ENCODE measurements around the gene NEGR1. TPM values are rescaled to one million over a fixed set of nuclear protein-coding genes. Genes with fewer than 3 reads are reported as not detected.

NEGR1 gene
- total RNA-seq, 4 donors from 2014 or later, result 4.1 to 12.4 (median 10.2) TPM

DNA sequence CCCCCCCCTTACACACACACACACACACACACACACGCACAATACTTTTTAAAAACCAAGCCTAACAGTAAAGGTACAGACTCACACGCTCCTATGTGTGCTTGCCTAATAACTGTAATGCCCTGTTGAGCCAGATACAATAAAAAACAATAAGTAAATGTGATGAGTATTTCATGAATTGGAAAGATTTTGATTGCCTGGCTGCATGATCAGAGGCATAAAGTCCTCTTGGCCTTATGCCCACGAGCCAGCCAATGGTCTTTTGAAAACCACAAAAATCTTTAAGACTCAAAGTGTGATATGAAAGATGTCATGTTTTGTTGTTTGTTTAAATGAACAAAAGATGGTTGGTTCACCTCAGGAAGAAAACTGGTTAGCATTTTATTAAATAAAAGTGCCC, 759.6 kb downstream of the NEGR1 start:
- intact Hi-C loops (cut with DNase I), result no loop called here
- Histone ChIP-seq H3K27me3 (no peaks in the 10 kb centered on the region), H3K27ac (no peak overlapping the region), H3K36me3 (no peaks in the 10 kb centered on the region), H3K9me3 (no peaks in the 10 kb centered on the region), H3K4me1 (no peaks in the 10 kb centered on the region), H3K4me3 (replicated peaks in 1 of 3) (no peak overlapping the region)
- TF ChIP-seq CTCF (IDR thresholded peaks at IDR 0.05), result no peak
- WGBS, 2 donors, result 82 to 85% methylated on average over 3 of the region's 3 CpGs
- no peak for DNase-seq

DNA sequence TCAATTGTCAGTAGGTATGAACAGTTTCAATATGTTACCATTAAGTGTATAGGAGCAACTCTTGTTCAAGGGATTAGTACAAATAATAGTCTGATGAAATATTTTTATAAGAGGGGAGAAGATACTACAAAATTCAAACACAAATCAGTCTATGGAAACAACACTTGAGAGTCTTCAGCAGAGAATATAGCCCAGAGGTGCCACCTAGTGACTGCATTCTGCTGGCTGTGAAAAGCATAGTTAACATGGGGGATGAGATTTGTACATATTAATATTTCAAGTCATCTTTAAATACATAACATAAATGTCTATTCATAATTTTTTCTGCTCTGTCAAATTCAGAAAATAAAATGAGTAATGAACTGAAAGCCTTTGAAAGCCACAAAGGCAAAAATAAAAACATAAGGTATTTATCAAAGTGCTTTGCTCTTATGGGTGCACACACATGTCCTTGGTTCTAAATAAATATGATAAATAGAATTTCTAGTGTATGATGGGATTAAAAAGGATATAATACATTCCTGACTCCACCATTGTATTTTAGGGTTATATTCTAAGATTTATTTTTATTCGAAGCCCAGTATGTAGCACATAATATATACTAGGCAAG, 760.6 kb downstream of the NEGR1 start:
- Histone ChIP-seq H3K9me3 (no peaks in the 10 kb centered on the region), H3K27me3 (no peaks in the 10 kb centered on the region), H3K27ac (no peak overlapping the region), H3K4me3 (replicated peaks in 1 of 3) (no peak overlapping the region), H3K36me3 (no peaks in the 10 kb centered on the region), H3K4me1 (no peaks in the 10 kb centered on the region)
- TF ChIP-seq CTCF (IDR thresholded peaks at IDR 0.05) (peak in 4 of 6 experiments; percentile 33 to 55 (median 38)), POLR2A (IDR thresholded peaks at IDR 0.05) (no peak)
- intact Hi-C loops (cut with DNase I), result no loop called here
- WGBS, 2 donors, result 95 to 97% methylated on average over 1 of the region's 1 CpG
- DNase-seq, result peak; percentile 15 to 28

- intact Hi-C loops (cut with DNase I), result no loop called here
- DNase-seq, result no peak
- Histone ChIP-seq H3K27me3 (no peaks in the 10 kb centered on the region), H3K27ac (no peak overlapping the region), H3K36me3 (no peaks in the 10 kb centered on the region), H3K9me3 (no peaks in the 10 kb centered on the region), H3K4me3 (replicated peaks in 1 of 3) (no peak overlapping the region), H3K4me1 (no peaks in the 10 kb centered on the region)
- TF ChIP-seq CTCF (IDR thresholded peaks at IDR 0.05) (no peak), POLR2A (IDR thresholded peaks at IDR 0.05) (no peak)
These were observed 770.8 kb downstream of the NEGR1 start for GRCh38 chr1:71511505-71511904.

DNA sequence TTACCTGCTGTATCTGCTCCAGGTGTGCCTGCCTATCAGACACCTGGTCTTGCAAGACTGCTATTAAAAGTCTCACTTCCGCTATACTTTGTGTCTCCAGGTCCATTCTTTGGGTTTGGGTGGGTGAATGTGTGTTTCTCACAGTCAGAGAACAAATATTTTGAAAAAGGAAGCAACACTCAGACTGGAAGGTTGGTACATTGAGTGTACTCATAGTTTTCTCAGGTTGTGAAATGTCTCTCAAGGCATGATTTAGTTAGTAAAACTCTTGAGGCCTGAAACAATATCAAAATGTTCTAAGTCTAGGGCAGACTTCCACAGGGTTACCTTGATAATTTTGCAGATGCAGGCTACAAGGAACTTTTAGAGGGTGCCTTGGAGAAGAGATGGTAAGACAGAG, 771.6 kb downstream of the NEGR1 start:
- no peaks in the 10 kb centered on the region for H3K36me3 ChIP-seq
- intact Hi-C loops (cut with DNase I), result no loop called here
- H3K4me3 ChIP-seq (replicated peaks in 1 of 3), result no peak overlapping the region
- H3K4me1 ChIP-seq, result no peaks in the 10 kb centered on the region
- H3K27ac ChIP-seq, result no peak overlapping the region
- TF ChIP-seq POLR2A (IDR thresholded peaks at IDR 0.05) (no peak), CTCF (IDR thresholded peaks at IDR 0.05) (no peak)
- DNase-seq, result no peak
- no peaks in the 10 kb centered on the region for H3K9me3 ChIP-seq
- H3K27me3 ChIP-seq, result no peaks in the 10 kb centered on the region
- 90 to 100% methylated on average over 1 of the region's 1 CpG for WGBS, 2 donors

DNA sequence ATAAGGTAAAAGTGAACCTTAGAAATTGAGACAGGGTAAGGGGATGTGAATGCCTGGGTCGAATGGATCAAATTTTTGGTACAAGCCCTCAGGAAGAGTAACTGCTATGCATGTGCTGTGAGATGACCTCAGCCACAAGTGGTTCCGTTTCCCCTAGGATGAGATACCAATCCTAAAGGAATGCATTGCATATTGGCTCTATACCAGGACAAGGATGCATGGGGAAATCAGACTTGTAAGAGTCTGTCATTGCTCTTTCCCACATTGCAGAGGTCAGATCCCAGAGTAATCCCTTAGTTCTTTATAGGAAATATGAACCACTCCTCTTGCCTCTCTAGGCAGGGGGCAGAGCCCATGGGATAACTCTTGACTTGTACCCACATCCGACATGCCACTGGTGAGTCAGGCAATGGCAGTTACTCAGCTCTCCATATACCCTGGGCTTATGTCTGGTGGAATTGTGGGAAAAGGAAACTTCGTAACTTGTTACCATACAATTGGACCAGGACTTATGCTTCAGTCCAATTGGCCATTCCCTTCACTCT, 773.2 kb downstream of the NEGR1 start:
- Histone ChIP-seq H3K27ac (no peak overlapping the region), H3K36me3 (no peaks in the 10 kb centered on the region), H3K4me3 (replicated peaks in 1 of 3) (no peak overlapping the region), H3K27me3 (no peaks in the 10 kb centered on the region), H3K9me3 (no peaks in the 10 kb centered on the region), H3K4me1 (no peaks in the 10 kb centered on the region)
- intact Hi-C loops (cut with DNase I), result no loop called here
- TF ChIP-seq POLR2A (IDR thresholded peaks at IDR 0.05), result no peak
- TF ChIP-seq CTCF (IDR thresholded peaks at IDR 0.05), result no peak
- DNase-seq, result no peak
- 83 to 87% methylated on average over 4 of the region's 4 CpGs for WGBS, 2 donors

Measured in thyroid gland (tissue), 4 donors.